CD14-positive monocyte (primary cell): ENCODE results near the gene ATP5PO. TPM values are rescaled to one million over a fixed set of nuclear protein-coding genes. Genes with fewer than 3 reads are reported as not detected.

ENCODE experiments used
- DNase-seq, 3 donors: peaks; one replicate each; pipeline ENCODE4 v3.0.0-alpha.2; 2011 to 2022
- H2AFZ ChIP-seq: 2 replicates; pipeline ENCODE4 v1.6.0; 2012; ENCODE audit warnings: mild to moderate bottlenecking, low read depth, low read length, inconsistent platforms; ENCODE audit not compliant: insufficient read depth, poor library complexity, severe bottlenecking
- H3K27ac ChIP-seq, 2 donors: 1 replicate in 1 of 2; 2 replicates in 1 of 2; pipeline ENCODE4 v1.5.1; 2012 to 2013; ENCODE audit warnings: low read length in 2 of 2, control low read depth in 1 of 2, inconsistent platforms in 1 of 2, low read depth in 1 of 2, mild to moderate bottlenecking in 1 of 2
- H3K27me3 ChIP-seq, 2 donors: one replicate each; pipeline versions ENCODE4 v1.6.0 to v1.6.1; 2011 to 2013; ENCODE audit warnings: low read length in 2 of 2; ENCODE audit not compliant: control insufficient read depth in 2 of 2, insufficient read depth in 2 of 2
- H3K36me3 ChIP-seq, 2 donors: replicated peaks in 1 of 2; 1 replicate in 1 of 2; 2 replicates in 1 of 2; pipeline versions ENCODE4 v1.5.1 to v1.6.1; 2012 to 2013; ENCODE audit warnings: low read length in 2 of 2, control low read depth in 1 of 2, inconsistent platforms in 1 of 2, mild to moderate bottlenecking in 1 of 2; ENCODE audit not compliant: insufficient read depth in 2 of 2, control insufficient read depth in 1 of 2
- H3K4me1 ChIP-seq, 2 donors: 1 replicate in 1 of 2; 2 replicates in 1 of 2; pipeline versions ENCODE4 v1.5.1 to v1.6.1; 2012 to 2013; ENCODE audit warnings: low read length in 2 of 2, control low read depth in 1 of 2, inconsistent platforms in 1 of 2, mild to moderate bottlenecking in 1 of 2, moderate library complexity in 1 of 2; ENCODE audit not compliant: insufficient read depth in 2 of 2, control insufficient read depth in 1 of 2
- H3K4me2 ChIP-seq: replicated peaks from 2 replicates; pipeline ENCODE3; 2012; ENCODE audit warnings: low read length, moderate library complexity, mild to moderate bottlenecking; ENCODE audit not compliant: poor library complexity, severe bottlenecking; ENCODE audit errors: extremely low read depth
- H3K4me3 ChIP-seq, 3 experiments: fragments of 200-600 bp in 1 of 3; sonication (generic) in 1 of 3; replicated peaks in 1 of 3; 1 replicate in 2 of 3; 2 replicates in 1 of 3; pipeline ENCODE4 v1.5.1; 2011 to 2013; ENCODE audit warnings: low read length in 3 of 3, mild to moderate bottlenecking in 3 of 3, control low read depth in 2 of 3, low read depth in 2 of 3, inconsistent platforms in 1 of 3, moderate library complexity in 1 of 3
- H3K79me2 ChIP-seq: 2 replicates; pipeline ENCODE4 v1.6.0; 2012; ENCODE audit warnings: mild to moderate bottlenecking, control low read depth, inconsistent platforms, low read length, moderate library complexity; ENCODE audit not compliant: insufficient read depth
- H3K9ac ChIP-seq: 2 replicates; pipeline ENCODE4 v1.6.0; 2017; ENCODE audit warnings: low read length, mild to moderate bottlenecking; ENCODE audit not compliant: insufficient read depth, poor library complexity, severe bottlenecking
- H3K9me3 ChIP-seq, 2 donors: replicated peaks in 1 of 2; 1 replicate in 1 of 2; 2 replicates in 1 of 2; pipeline versions ENCODE4 v1.5.1 to v1.6.1; 2012 to 2013; ENCODE audit warnings: low read length in 2 of 2, control low read depth in 1 of 2; ENCODE audit not compliant: control insufficient read depth in 1 of 2, insufficient read depth in 1 of 2
- H4K20me1 ChIP-seq: 2 replicates; pipeline ENCODE4 v1.6.0; 2012; ENCODE audit warnings: mild to moderate bottlenecking, low read length, control low read depth, moderate library complexity; ENCODE audit not compliant: insufficient read depth
- H3K27ac Mint-ChIP-seq, 7 donors: one replicate each; pipeline ENCODE4 v1.8.0; 2020; ENCODE audit warnings: mild to moderate bottlenecking in 7 of 7, mixed read lengths in 7 of 7, moderate library complexity in 6 of 7, inconsistent platforms in 2 of 7
- H3K27me3 Mint-ChIP-seq, 3 donors: one replicate each; pipeline ENCODE4 v1.8.0; 2021 to 2022; ENCODE audit warnings: low read depth in 3 of 3, mild to moderate bottlenecking in 3 of 3, mixed read lengths in 3 of 3, moderate library complexity in 3 of 3, inconsistent platforms in 1 of 3
- H3K36me3 Mint-ChIP-seq, 2 donors: one replicate each; pipeline ENCODE4 v1.8.0; 2020; ENCODE audit warnings: mixed read lengths in 2 of 2, inconsistent platforms in 1 of 2, mild to moderate bottlenecking in 1 of 2
- H3K4me1 Mint-ChIP-seq: one replicate; pipeline ENCODE4 v1.8.0; 2020; ENCODE audit warnings: mild to moderate bottlenecking, mixed read lengths
- H3K4me3 Mint-ChIP-seq, 2 donors: one replicate each; pipeline ENCODE4 v1.8.0; 2020; ENCODE audit warnings: mild to moderate bottlenecking in 2 of 2, mixed read lengths in 2 of 2, moderate library complexity in 1 of 2
- H3K9me3 Mint-ChIP-seq, 7 donors: one replicate each; pipeline ENCODE4 v1.8.0; 2020 to 2022; ENCODE audit warnings: mixed read lengths in 7 of 7, mild to moderate bottlenecking in 6 of 7, moderate library complexity in 6 of 7, inconsistent platforms in 2 of 7
- CTCF ChIP-seq: fragments of 200-600 bp; IDR thresholded peaks from one replicate; pipeline ENCODE4 v1.8.0; 2022; ENCODE audit warnings: antibody characterized with exemption, mild to moderate bottlenecking
- WGBS: methylation state at CpG from one replicate; pipeline ENCODE4 v1.1.5; 2013; ENCODE audit warnings: missing lambda C conversion rate; ENCODE audit not compliant: insufficient coverage; 5-methylcytosine and 5-hydroxymethylcytosine counted together
- intact Hi-C, 2 donors: fragments of 100-400 bp; cut with micrococcal nuclease; formaldehyde crosslinking; loops; one replicate each; pipeline versions ENCODE4 v1.15.0 to v1.15.1; 2023
- polyA plus RNA-seq, 3 donors: library from polyadenylated mRNA; depleted of rRNA in 1 of 3; unstranded in 2 of 3; stranded (reverse) in 1 of 3; fragments of 300-500 nt in 2 of 3; fragments of >200 nt in 1 of 3; fragmentation: Illumina TruSeq in 2 of 3; gene quantifications; 1 replicate in 2 of 3; 2 replicates in 1 of 3; pipeline ENCODE4 v1.2.3, GENCODE V29; 2012 to 2021

The ATP5PO gene
- polyA plus RNA-seq, 3 donors = 153 to 397 (median 393) TPM

GRCh38 chr21:33954395-33954794 is 38.8 kb upstream of the ATP5PO start:
- Histone ChIP-seq H3K4me2 (no peak overlapping the region), H3K9me3 (peaks cover 0 to 6% of the 10 kb centered on the region in 2 donors), H2AFZ (no peak overlapping the region), H3K79me2 (no peaks in the 10 kb centered on the region), H3K4me3 (no peak overlapping the region), H3K27ac (no peak overlapping the region), H3K9ac (no peak overlapping the region), H3K27me3 (no peaks in the 10 kb centered on the region), H3K36me3 (no peaks in the 10 kb centered on the region), H3K4me1 (peaks cover 2 to 3% of the 10 kb centered on the region in 2 donors), H4K20me1 (no peaks in the 10 kb centered on the region)
- H3K4me3 Mint-ChIP-seq = no peak overlapping the region
- no peak for TF ChIP-seq CTCF
- WGBS = no CpG with 5 or more reads among the region's 2 CpGs
- intact Hi-C loops = no loop called here
- no peak for DNase-seq
- peaks cover 0 to 4% (median 2%) of the 10 kb centered on the region in 3 donors for H3K27me3 Mint-ChIP-seq
- H3K27ac Mint-ChIP-seq = no peak overlapping the region
- H3K4me1 Mint-ChIP-seq = peaks cover 11% of the 10 kb centered on the region
- peaks cover 0 to 9% (median 3%) of the 10 kb centered on the region in 7 donors for H3K9me3 Mint-ChIP-seq
- H3K36me3 Mint-ChIP-seq = peaks cover under 1 to 2% of the 10 kb centered on the region in 2 donors

- Mint-ChIP-seq H3K36me3 (peaks cover 2 to 5% of the 10 kb centered on the region in 2 donors), H3K27ac (peak overlapping the region in 3 of 7 donors; percentile 64 to 85 (median 73)), H3K27me3 (peaks cover 0 to 4% (median 2%) of the 10 kb centered on the region in 3 donors), H3K9me3 (peaks cover 0 to 6% (median 2%) of the 10 kb centered on the region in 7 donors), H3K4me1 (peaks cover 38% of the 10 kb centered on the region), H3K4me3 (no peak overlapping the region)
- intact Hi-C loops = no loop called here
- Histone ChIP-seq H3K27ac (no peak overlapping the region), H3K4me1 (peaks cover 23 to 26% of the 10 kb centered on the region in 2 donors), H2AFZ (peak overlapping the region; percentile 57), H3K4me2 (no peak overlapping the region), H3K27me3 (no peaks in the 10 kb centered on the region), H4K20me1 (no peaks in the 10 kb centered on the region), H3K9ac (no peak overlapping the region), H3K9me3 (no peaks in the 10 kb centered on the region), H3K79me2 (no peaks in the 10 kb centered on the region), H3K4me3 (no peak overlapping the region), H3K36me3 (no peaks in the 10 kb centered on the region)
- TF ChIP-seq CTCF = no peak
- WGBS = 61% methylated on average over 3 of the region's 8 CpGs
- DNase-seq = no peak
Measured at GRCh38 chr21:33951276-33952178, 35.9 kb upstream of the ATP5PO start.
